Middle frontal gyrus (tissue), 1 donor: ENCODE data around the gene ABCA5.
"Not testable (repeated sequence)": the region's sequence is repeated elsewhere in the genome, so short reads cannot be mapped to it uniquely, and the experiment has no call there.

Source experiments
- DNase-seq: peaks from one replicate; pipeline ENCODE4 v3.0.0-alpha.2; 2015; ENCODE audit warnings: low spot score; ENCODE audit errors: extremely low spot score

ABCA5 gene

DNA sequence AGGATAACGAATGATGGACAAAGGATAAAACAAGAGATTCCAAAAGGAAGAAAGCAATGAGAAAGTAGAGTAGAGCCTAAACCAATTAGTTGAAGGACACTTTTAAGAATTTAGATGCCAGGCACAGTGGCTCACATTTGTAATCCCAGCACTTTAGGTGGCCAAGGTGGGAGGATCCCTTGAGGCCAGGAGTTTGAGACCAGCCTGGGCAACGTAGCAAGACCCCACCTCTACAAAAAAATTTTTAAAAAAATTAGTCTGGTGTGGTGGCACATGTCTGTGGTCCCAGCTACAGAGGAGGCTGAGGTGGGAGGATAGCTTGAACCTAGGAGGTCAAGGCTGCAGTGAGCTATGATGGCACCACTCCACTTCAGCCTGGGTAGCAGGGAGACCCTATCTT lies 118.3 kb downstream of the ABCA5 start:
- no peak for DNase-seq

DNA sequence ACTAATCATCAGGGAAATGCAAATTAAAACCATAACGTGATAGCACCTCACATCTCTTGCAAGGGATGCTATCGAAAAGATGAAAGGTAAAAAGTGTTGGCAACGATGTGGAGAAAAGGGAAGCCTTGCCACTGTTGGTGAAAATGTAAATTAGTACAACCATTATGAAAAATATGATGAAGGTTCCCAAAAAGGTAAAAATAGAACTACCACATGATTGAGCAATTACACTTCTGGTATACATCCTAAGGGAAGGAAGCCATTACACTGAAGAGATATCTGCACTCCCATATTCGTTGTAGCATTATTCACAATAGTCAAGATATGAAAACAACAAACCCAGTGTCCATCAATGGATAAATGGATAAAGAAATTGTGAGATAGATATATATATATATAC lies 119.8 kb downstream of the ABCA5 start:
- no peak for DNase-seq

- no peak for DNase-seq
These were observed 128.7 kb downstream of the ABCA5 start for GRCh38 chr17:69198238-69198637.

DNA sequence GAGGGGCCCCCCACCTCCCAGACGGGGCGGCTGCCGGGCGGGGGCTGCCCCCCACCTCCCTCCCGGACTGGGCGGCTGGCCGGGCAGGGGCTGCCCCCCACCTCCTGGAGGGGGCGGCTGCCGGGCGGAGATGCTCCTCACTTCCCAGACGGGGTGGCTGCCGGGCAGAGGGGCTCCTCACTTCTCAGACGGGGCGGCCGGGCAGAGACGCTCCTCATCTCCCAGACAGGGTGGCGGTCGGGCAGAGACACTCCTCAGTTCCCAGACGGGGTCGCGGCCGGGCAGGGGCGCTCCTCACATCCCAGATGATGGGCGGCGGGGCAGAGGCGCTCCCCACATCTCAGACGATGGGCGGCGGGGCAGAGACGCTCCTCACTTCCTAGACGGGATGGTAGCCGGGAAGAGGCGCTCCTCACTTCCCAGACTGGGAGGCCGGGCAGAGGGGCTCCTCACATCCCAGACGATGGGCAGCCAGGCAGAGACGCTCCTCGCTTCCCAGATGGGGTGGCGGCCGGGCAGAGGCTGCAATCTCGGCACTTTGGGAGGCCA lies 130.8 kb downstream of the ABCA5 start:
- DNase-seq, result not testable (repeated sequence)
